MM.1S (cell line): Measurements from ENCODE around the gene MC1R.

Experiments used
- CTCF ChIP-seq: fragments of 300-600 bp; sonication (generic); IDR thresholded peaks from 2 replicates; pipeline ENCODE4 v1.5.1; 2016; ENCODE audit warnings: antibody characterized with exemption, low read length, mixed read lengths
- EZH2 ChIP-seq: fragments of 300-600 bp; sonication (generic); optimal IDR thresholded peaks from 2 replicates; pipeline ENCODE3; 2017; ENCODE audit warnings: low read depth, mild to moderate bottlenecking, antibody characterized with exemption, low read length, mixed read lengths

- TF ChIP-seq CTCF (no peak), EZH2 (no peak)
These were observed 16.2 kb downstream of the MC1R start for GRCh38 chr16:89934611-89935553.
